Epidermal melanocyte (primary cell): ENCODE results near the gene CD58.

Experiments
- DNase-seq: peaks from one replicate; pipeline ENCODE4 v3.0.0; 2011; ENCODE audit warnings: low spot score; ENCODE audit not compliant: insufficient read length

The CD58 gene

DNA sequence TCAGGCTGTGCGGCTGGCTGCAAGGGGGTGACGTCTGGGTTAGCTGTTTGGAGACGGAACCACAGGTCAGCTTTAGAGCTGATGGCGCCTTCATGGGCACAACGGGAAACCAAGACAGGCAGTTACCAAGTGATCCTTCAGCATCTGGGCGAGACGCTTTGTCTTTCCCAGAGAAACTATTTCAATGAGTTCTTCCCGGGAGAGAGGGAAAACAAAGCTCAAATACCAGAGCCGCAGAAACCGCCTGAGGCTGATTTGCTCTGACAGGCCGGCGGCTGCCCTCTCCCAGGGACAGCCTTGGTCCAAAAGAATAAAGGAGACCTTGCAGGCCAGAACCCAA is 76.5 kb downstream of the CD58 start:
- peak; percentile 54 for DNase-seq

DNA sequence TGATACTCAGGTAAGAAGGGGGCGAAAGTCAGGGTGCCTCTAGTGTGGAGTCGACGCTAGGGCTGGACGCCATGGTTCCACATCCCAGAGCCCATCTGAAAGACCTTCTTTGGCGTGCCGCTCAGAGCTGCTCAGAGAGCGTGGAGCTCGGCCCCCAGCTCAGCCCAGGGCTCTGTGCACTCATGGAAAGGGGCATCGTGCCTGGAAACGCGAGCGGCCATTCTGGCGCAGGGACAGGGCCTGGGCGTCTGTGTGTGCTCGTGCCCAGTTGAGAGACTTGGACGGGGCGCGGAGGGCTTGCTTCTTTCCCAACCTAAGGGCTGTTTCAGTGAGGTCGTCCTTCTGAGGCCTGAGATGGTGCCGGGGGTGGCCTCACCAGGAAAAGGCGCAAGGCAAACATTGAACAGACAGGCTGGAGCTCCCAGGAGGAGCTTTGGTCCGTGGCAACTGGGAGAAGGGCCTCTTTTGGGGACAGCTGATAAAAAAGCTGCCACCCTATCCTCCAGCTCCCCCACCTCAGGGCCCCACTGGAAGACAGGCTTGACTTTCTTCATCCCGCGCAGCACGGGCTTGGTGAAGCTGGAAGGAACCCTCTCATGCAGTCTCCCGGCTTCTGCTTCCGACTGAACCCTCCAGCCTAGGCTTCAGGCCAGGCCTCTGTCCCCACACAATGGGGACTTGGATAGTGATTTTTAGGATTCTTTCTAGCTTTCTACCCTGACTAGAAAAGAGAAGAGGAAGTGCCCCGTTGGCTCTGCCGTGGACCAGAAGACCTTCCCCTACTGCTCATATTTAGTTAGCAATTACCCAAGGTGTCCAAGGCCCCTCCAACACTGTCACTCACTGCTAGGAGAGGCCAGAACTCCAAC is 77.1 kb downstream of the CD58 start:
- no peak for DNase-seq

DNA sequence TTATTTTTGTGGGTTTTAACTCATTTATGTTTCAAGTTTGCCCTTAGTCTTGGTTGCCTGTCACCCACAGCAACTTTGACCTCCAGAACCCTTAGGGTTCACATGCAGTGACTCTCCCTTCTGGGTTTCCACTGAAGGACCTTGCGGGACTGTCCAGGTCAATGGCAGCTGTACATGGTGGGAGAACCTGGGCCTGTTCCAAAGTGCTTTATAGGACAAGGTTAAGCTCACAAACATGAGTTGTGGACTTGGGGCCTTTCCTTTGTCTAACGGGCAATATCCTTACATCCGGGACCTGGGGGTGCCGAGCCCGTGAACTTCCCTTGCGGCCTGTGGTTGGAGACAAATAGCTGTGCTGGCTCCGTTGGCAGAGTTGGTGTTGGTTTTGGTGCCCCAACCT is 77.8 kb downstream of the CD58 start:
- no peak for DNase-seq

DNA sequence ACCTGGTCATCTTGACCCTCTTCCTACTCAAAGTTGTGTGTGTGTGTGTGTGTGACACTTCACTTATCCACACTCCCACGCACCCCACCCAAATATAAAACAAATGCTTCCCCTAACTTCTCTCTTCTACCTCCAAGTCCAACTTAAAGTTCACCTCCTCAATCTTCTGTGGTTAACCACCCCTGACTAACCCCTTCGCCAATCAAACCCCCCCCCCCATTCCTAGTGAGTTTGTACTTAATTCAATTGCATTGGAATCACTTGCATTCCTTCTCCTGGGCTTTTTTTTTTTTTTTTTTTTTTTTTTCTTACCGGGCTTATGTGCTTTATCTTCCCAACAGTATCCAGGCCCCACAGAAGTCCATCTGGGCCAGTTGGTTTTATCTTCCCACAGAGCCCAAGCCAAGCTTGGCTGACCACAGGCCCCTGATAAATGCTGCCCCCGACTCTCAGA is 78.4 kb downstream of the CD58 start:
- DNase-seq: no peak

DNA sequence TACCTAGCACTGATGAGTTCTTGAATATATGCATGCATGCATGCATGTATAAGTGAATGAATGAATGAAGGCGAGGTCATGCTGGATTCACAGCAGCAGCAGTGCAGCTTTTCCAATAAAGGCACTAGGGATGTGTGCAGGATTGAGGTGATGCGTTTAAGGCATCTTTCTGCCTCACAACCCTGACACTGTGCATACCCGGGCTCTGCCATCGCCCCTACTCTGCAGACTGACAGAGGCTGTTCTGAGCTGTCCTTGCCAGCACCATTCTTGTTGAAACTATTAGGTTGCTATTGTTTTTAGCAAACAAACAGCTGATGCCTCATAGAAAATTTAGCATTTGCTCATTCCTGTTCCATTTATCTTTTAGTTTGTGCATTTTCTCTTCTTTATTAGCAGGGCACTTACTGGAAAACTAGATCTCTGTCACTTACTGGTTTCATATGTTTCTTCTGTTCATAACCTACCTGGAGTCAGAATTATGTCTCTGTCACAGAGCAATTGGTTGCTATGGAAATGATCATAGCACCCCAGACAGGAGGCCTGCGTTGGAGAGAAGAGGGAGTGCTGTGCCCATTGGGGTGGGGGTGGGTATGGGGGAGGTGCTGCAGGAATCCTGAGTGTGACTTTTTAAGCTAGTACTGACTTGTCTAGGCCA is 79.0 kb downstream of the CD58 start:
- DNase-seq: no peak

DNA sequence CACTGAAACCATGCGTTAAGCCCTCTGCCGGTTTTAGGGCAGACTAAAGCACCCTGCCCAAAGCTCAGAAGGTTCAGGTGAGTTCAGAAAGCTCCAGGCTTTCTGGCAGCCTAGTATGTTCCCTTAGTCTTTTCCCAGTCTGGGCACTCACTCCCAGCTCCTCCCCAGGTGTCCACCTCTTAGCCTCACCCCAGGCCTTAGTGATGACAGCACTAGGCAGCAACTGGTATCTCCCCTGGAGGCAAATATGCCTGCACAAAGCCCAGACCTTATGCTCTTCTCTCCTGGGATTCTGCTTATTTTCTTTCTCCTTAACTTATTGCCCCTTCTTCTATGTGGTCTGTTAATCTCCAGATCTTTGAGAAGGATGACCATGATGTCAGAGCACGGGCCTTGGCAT is 80.2 kb downstream of the CD58 start:
- no peak for DNase-seq

DNA sequence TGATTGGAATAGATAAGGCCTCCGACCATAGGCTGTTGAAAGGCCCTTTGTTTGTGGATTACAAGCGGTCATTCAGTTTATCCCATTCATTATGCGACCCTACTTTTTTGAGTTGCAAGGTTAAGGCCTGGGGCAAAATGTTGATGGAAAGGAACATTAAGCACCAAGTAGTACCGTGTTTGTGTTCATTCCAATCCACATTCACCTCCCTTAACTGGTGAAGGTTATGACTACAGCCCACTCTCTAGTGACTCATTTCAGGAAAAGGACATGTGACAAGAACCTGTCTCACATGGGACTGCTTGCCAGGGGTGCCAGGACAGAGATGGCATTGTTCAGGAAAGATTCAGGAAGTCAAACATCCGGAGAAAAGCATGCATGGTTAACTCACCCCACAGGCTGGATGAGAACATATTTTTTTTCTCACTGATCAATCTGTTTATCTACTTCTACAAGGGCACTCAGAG is 81.6 kb downstream of the CD58 start:
- peak; percentile 66 for DNase-seq

DNA sequence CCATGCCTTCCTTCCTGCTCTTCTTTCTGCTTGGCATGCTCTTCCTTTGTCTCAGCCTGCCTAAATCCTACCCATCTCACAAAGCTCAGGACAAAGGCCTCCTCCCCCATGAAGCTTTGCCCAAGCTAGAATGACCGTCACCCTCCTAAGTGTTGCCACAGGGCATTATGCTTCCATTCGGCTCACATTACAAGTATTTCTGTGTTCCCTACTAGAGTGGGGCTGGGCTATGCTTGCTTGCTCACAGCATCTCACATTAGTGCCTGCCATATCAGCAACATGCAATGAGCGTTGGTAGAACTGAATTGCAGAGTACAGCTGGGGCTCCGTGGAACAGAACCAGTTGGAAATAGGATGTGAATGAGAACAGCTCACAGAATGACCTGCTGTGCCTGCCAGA is 82.8 kb downstream of the CD58 start:
- DNase-seq: no peak

DNA sequence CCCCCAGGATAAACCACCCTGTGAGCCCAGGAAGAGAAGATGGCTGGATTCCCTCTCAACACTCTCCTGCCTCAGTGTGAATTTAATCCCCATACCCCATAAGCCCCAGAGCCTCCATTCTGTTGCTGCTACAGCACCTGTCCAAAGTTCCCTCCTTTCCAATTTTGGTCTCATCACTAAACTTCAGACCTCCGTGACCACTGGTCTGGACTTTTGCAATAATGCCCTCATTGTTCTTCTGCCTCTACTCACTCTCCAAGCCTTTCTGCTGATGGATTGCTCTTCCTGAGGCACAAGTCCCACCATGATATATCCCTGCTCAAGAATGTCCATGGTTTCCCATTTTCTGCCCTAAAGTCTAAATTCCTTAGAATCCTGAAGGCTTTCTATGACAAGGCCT is 83.2 kb downstream of the CD58 start:
- no peak for DNase-seq

DNA sequence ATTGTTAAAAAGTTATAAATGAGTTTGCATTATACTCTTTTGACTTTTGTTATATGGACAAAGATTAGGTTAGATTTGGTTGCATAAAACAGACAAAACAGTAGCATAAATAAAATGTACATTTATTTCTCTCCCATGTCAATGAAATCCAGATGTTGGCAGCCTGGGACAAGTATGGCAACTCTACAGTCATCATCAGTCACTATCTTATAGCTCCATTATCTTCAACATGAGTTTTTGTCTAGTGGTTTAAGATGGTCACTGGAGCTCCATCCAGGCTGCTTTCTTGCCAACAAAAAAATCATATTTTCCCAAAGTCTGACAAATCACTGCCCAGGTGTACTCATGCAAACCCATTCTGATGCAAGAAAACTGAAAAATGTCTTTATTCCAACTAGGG is 83.8 kb downstream of the CD58 start:
- no peak for DNase-seq

DNA sequence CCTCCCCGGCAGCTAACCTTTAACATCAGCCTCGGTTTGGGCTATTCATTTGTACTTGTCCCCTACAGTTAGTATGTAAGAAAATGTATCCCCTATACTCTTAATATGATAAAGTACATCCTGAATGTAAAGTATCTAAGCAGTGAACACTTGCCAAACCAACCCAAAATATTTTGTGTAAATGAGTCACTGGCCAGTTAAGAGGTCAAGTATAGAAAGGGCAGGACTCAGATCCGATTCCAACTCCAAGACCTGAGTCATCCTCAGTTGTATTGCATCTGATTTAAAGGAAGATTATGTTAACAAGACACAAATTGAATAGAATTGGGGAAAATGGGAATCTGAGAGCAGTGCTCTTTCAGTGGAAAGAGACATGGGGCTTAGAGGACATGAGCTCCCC is 84.4 kb downstream of the CD58 start:
- DNase-seq: no peak

DNA sequence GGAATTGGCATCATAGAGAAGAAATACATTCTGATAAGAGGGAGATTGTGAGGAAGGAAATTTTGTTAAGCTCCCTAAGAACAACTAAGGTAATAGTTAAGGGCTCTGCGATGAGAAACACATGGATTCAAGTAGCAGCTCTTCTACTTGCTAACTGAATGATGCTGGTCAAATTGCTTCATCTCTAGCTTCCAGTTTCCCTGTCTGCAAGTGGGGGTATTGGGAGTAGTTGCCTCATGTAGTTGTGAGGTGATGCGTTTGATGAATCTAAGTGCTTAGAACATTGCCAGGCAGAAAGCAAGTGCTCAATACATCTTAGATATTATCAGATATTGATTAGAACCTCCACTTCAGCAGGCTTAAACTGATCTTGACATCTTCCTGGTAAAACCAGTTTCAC is 84.8 kb downstream of the CD58 start:
- DNase-seq: no peak

DNA sequence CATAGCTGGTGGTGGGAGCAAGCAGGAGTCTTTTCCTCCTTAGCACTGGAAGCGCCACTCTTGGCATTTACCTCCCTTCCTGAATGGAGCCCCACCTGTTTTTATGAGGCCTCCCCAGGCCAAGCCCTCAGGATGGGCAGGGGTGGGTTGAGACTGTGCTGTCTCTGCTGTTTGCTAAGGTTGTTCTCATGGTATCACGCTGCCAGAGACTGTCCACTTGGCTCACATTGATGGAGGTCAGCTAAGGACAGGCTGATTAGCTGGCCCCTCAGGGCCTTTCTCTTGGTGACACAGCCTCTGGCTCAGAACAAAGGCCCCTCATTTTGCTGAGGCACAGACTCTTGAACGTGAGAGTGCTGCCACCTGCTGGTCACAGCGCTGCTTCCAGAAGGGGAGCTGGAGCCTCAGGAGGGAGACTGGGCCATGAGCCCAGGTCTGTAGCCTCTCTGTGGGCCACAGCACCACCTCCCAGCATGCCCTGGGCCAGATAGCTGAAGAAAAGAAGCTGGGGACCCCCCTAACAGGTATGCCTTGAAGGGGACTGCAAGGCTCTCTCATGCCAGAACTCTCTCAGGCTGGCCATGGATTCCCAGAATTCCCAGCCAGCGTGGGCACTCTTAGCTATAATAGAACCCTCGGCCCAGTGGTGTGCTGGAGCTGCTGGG is 85.6 kb downstream of the CD58 start:
- DNase-seq: peak; percentile 70

DNA sequence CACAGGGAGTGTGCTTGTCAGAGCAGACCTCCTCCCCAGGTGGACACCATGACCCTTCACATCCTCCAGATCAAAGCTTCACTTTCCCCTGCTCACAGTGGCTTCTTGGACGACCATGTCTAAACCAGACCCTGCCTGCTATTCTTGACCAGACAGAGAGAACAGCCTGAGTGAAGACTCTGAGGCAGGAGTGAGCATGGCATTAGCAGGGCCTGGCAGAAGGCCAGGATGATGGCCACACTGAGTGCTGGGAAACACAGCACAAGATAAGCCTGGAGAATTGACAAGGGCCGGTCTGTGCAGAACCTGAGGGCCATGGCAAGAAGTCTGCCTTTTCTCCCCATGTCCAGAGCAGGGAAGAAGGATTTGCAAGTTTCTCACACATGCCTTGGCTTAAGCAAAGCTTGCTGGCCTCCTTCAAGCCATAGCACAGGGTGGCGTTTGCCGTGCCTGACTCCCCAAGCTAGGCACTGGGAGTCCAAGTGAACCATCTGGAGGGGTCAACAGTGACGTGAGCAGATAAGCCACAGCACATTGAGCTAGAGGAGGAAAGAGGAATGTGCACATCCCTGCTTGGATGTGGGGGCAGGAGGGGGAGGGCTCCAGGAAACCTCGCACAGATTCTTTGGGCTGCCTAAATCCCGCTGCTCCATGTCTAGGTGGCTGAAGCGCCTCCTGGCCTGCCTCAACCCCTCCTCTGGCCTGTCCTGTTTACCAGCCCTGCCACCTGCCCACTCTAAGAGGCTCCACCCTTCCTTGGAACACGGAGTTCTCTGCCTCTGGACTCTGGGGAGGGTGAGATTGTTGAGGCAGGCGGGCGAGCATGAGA is 87.1 kb downstream of the CD58 start:
- no peak for DNase-seq

DNA sequence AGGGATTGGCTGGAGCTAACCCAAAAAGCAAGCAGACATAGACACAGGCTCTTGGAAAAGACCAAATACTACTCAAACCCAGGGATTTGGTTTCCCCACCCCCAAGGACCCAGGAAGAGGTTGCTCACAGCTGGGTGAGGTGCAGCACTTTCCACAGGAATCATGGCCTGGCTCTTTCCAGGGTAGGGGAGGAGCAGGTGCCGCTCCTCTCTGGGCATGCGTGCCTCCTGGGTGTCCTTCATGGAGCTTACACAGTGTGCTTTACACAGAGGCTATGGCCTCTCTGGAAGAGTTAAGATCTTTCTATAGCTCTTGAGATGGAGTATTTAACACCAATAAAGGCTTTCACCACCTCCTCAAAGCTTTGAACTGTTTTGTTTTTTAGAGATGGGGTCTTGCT is 88.3 kb downstream of the CD58 start:
- DNase-seq: no peak

DNA sequence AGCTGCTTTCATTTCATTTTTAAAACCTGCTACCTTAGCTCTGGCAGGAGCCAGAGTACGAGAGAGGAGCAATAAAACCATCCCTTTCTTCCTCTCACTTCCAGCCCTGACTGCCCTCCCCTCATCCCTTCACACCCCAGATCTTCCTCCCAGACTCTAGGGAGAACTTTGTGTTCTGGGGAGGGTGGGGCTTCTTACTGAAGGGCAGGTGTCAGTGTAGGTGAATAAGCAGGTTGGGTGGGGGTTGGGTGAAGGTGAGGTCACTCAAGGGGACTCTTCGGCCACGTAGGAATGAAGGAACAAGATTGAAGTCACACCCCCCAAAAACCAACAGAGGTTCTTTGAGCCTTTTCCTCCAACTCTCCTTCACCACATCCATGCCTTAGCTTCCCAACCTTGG is 88.9 kb downstream of the CD58 start:
- no peak for DNase-seq

DNA sequence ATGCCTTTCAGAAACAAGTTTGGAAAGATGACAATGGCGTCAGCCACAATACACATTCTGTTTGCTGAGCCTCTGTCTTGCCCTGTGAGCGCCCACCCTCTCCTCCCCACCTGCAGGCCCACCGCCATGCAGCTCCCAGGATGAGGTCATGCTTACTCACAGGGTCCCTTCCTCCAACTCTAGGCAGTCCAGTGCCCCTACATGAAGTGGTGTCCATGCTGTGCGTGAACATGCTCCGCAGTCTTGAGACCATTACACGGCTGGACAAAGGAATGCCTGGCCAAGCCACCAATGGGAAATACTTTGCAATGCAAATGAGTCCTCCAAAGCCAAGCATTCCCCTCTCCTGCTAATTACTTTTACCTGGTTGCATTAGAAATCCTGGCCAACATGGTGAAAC is 92.2 kb downstream of the CD58 start:
- DNase-seq: no peak

DNA sequence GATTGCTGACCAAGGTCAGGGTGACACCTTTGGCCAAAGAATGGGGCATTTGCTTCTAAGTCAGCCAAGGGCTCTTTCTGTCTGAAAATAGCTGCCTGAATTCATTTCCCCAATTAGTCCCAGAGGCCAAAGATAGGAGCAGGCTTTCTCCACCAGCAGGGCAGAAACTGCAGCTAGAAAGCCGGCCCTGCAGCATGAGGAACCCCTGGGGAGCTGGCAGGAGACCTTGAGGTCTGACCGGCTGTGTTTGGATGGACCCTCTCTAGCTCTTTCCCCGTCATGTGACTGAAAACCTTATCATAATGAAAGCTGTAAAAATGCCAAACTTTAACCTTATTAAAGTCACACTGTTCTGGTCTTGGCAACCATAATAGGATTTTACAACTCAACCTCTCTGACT is 93.4 kb downstream of the CD58 start:
- DNase-seq: no peak

DNA sequence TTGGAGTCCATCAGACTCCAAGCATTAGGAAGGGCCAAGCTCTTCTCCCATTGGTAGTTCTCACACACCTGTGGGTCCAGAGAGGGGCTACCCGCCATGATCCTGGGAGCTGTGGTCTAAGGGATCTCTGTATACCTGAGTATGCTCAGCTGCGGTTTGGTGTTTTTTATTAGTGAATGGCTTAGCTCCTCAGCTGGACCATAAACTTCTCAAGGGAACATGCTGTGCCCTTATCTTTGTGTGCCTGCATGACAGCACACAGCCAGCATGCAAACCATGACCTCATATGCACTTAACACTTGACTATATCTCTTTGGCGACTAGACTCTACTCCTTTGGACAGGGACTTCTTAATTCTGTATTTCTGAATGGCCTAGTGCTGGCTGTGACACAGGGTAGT is 94.5 kb downstream of the CD58 start:
- DNase-seq: no peak

DNA sequence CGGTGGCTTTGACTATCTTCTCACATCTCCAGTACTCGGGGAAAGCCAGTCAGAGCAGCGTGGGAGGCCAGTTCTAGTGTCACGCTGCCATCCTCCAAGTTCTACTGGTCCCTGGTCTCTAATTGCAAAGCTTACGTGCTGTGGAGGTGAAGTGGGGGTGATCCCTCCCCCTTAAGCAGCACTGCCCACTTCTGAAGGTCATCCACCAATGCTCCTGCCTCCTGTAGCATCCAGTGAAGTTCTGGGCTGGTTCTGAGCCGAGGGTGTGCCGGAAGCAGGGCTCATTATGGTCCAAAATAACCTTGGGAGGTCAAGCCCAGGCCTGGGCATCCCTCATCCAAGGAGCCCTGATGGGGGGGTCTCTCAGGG is 95.0 kb downstream of the CD58 start:
- DNase-seq: no peak
